Measurements from ENCODE around the gene AGBL2.

- TF ChIP-seq FOXK2 (IDR thresholded peaks at IDR 0.05) (no peak), SP1 (IDR thresholded peaks at IDR 0.05) (no peak)
Measured at GRCh38 chr11:47659276-47659675, 55.9 kb downstream of the AGBL2 start.

All from HEK293T (cell line).